HG02759 (cell line): ENCODE data around the gene ZNF850.
"Not testable (repeated sequence)": the region's sequence is repeated elsewhere in the genome, so short reads cannot be mapped to it uniquely, and the experiment has no call there.

Experiments used
- ATAC-seq: cut with Tn5 transposase; IDR thresholded peaks from one replicate; pipeline ENCODE4 v1.9.1; 2021; ENCODE audit warnings: mild to moderate bottlenecking, moderate library complexity; ENCODE audit not compliant: unreplicated experiment

The ZNF850 gene

DNA sequence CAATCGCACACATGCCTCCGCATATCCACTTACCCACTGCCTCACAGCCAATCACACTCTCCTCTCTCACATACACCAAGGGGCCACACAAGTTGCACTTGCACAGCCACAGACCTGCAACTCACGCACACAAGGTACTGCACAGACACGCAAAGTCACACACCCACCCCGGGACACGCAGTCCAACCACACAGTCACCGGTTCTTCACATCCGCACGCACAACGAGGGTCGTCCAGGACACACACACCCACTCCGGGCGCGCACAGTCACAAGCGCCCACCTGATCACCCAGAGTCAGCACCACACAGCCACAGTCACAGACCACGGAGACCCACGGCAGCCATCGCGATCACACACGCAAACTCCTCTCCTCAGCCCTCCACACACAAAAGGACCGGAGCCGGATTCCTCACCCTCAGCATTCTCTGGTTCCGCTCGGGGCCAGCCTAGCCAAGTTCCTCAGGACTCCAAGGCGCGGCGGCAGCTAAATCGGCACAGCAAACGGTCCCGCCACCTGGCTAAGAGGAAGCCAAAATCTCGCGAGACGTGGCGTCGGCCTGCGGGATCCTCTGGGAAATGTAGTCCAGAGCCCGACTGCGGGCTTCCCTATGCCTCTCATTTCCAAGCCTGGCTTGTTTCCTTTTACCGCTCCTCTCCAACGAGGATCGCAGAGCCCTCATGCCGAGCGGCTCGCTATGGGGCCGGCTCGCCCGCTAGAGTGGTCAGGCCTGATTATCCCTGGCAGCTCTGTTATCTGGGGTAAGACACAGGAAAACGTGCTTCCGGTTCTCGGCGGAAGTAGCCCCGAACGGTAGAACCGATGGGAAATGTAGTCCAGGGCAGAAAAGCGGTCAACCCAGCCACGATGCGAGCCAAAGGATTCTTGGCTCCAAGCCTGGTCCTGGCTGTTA lies at the start of gene ZNF850:
Gene ZNF850, minus strand, starts transcription at position 497 of the 912 bp plus-strand sequence. CDS start 10,201 bp downstream, outside the sequence.
- peak; percentile 96 for ATAC-seq

DNA sequence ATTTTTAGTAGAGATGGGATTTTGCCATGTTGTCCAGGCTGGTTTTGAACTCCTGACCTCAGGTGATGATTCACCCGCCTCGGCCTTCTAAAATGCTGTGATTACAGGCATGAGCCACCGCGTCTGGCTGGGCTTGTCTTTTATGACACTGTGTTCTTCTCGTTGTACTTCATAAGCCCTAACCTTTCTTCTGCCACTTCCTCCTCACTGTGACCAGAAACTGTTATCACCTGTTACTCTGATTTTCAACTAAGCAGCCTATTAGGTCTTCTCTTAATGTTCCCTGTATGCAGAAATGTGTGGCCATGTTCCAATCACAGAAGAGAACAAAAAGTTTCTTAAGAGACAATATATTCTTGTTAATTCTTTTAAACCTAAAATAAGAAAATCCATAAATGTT lies 49.2 kb upstream of the ZNF850 start:
- ATAC-seq = no peak

DNA sequence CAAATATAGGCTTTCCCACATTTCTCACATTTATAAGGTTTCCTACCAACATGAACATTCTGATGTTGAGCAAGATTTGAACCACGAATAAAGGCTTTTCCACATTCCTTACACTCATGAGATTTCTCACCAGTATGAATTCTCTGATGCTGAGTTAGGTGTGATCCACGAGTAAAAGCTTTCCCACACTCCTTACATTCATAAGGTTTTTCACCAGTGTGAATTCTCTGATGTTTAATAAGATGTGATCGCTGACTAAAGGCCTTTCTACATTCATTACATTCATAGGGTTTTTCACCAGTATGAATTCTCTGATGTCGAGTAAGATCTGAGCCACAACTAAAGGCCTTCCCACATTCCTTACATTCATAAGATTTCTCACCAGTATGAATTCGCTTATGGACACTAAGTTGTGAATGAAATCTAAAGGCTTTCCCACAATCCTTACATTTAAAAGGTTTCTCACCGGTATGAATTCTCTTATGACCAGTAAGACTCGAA lies 46.6 kb upstream of the ZNF850 start:
- ATAC-seq = no peak

DNA sequence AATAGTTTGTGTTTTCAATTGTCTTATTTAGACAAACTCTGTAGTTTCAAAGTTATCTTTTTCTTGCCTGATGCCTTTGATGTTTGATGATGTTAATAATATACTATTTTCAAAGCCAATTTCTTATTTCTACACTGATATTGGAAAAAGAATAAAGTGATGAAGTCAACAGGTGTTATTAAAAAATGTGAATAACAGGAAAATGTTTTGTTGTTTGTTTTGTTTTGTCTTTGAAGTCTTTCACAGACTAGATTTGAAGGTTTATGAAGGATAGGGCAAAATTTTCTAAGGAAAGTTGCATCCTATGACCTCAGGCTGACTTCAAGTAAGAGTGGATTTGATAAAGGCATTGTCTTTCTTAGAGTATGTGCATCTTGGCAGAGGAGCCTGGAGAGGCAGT lies 34.4 kb upstream of the ZNF850 start:
- no peak for ATAC-seq

DNA sequence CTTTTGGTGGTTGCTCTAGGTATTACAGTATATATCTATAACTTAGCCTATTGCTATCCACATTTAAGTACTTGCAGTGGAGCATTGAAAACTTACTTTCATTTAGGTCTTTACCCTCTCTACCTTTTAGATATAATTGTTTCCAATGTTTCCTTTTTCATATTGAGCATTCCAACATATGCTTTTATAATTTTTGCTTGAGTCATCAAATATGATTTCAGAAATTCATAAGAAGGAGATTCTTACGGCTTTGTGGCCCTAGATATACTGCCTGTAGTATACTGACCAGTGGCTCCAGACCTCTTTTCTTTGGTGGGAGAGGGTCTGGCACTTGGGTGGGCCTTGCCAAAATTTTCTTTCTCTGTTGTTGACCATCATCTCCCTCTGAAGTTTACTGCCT lies 32.8 kb upstream of the ZNF850 start:
- no peak for ATAC-seq

DNA sequence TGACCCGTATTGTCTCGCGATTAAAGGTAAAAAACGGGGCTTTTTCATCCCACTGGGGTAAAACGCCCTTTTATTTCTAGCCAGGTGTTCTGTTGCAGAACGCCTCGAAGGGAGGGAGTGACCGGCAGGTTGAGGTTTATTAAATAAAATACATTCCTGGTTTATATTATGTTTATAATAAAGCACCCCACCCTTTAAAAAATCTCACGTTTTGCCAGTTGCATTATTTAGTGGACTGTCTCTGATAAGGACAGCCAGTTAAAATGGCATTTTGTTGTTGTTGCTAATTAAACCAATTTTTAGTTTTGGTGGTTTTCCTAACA lies 25.1 kb upstream of the ZNF850 start:
- no peak for ATAC-seq

DNA sequence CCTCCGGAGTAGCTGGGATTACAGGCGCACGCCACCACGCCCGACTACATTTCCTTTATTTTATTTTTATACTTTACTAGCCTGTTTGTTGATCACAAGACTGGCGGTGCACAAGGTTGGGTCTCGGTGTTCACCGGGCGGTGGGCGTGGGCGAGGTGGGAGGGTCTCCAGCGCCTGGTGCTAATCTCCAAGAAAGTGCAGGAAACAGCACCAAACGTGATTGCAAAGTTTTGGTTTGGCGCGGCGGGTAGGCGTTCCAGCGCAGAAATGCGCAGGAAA lies 24.0 kb upstream of the ZNF850 start:
- no peak for ATAC-seq

DNA sequence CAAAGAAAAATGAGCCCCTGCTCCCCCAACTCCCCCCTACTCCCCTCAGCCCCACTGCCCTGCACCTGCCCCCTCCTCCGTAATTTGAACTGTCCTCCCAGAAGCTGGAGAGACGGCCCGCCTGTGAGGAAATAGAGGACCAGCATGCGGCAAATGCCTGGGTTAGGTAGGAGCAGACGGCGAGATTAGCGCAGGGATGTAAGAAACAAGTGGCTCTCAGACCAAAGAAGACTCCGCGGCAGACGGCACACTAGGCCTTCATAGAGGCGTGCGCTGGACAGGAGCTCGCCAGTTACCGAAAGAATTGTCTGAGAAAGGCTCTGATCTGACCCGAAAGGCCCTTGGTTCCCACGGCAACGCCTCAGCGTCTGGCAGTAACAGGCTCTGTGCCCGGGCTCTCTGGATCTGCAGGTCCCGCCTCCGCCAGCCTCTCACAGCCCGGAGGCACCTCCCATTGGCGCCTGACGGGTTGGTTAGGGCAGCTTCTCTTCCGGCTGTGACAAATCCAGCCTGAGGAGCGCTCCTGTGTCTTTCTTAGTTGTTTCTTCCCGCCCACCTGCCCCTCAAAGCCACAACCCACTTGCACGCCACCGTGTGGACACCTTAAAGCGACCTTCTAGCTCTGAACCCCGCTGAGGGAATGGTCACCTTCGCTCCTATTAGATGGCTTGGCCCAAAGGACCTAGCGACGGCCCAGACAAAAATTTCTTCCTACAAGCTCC lies 19.0 kb upstream of the ZNF850 start:
- not testable (repeated sequence) for ATAC-seq

DNA sequence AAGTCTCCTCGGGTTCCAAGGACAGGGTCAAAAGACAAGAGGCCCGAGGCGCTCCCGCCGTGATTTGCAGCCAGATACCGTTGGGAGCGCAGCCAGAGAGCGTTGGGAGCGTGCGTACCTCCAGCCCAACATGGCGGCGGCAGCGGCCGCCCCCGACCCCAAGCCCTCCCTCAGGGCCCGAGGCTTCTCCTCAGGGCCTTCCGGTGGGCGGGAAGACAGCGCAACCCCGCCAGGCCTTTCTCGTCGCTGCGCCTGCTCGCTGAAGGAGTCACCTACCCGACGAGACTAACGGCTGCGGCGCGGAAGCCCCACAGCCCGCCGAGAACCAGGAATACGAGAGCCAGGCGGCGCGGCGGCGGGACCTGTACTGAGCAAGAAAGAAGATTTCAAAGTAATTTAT lies 3.2 kb upstream of the ZNF850 start:
- no peak for ATAC-seq

DNA sequence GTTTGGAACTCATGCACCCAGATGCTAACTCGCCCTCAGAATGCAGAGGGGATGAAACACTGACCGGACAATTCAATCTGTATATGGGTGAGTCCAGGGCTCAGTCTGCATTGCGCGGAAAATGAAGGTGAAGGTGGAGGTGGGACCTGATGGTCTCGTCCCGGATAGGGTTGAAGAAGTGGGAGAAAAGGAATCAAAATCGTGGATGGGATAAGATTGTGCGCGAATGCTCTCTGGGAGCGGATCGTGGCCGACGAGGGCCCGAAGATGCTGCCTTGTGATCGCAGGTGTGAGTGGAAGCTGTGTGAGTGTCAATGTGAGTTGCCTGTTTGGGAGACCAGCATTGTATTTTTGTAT lies 594 bp upstream of the ZNF850 start:
- ATAC-seq = no peak

DNA sequence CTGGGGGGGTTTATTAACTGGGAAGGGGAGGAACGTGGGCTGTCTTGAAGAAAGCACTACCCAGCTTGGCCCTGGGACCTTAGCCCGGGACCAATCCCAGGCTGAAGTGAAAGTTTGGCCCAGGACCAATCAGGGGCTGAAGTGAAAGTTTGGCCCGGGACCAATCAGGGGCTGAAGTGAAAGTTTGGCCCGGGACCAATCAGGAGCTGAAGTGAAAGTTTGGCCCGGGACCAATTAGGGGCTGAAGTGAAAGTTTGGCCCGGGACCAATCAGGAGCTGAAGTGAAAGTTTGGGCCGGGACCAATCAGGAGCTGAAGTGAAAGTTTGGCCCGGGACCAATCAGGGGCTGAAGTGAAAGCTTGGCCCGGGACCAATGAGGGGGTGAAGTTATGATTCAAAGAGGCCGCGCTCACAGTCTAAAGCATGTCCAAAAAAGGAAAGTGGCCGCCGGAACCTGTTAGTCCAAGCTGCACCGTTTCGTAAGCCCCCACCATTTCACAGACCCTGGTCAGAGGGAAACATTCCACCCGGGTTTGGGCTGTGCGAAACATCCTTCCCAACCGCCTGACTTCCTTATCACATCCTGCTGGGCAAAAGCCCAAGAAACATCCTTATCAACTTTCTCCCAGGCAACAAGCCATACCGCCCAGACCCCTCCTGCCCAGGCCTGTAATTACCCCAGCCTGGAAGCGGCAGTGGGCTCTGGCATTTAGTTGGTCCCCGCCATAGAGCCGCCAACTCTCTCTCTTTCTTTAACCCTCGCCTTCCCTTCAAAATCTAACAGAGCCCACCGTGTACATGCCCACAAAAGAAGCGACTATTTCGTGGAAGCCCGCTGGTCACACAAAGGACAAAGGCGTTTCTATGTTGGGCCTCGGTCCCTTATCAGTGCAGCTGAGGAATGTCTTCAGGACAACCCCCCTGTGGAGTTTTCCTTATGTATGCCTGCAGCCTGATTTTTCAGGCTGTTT lies 1.1 kb downstream of the ZNF850 start:
- ATAC-seq = no peak

DNA sequence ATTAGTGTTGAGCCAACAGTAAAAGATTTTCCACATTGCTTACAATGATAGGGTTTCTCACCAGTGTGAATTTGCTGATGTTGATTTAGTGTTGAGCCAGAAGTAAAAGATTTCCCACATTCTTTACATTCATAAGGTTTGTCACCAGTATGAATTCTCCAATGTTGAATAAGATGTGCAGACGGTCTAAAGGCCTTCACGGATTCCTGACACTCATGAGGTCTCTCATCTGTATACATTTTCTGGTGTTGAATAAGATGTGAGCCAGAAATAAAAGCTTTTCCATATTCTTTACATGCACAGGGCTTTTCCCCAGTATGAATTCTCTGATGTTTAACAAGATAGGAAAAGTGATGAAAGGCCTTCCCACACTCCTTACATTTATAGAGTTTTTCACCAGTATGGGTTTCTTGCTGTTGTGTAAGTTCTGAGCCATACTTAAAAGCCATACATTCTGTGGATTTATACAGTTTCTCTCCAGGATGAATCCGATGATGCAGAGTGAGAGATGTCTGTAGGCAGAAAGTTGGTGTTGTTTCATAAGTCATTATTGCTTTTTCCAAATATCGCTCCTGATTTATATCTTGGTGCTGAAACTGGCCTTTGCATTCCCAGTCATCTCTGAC lies 22.4 kb downstream of the ZNF850 start:
- no peak for ATAC-seq

DNA sequence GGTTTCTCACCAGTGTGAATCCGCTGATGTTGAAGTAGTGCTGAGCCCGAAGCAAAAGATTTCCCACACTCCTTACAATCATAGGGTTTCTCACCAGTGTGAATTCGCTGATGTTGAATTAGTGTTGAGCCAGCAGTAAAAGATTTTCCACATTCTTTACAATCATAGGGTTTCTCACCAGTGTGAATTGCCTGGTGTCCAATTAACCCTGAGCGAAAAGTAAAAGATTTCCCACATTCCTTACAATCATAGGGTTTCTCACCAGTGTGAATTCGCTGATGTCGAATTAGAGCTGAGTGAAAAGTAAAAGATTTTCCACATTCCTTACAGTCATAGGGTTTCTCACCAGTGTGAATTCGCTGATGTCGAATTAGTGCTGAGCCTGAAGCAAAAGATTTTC lies 23.0 kb downstream of the ZNF850 start:
- not testable (repeated sequence) for ATAC-seq

DNA sequence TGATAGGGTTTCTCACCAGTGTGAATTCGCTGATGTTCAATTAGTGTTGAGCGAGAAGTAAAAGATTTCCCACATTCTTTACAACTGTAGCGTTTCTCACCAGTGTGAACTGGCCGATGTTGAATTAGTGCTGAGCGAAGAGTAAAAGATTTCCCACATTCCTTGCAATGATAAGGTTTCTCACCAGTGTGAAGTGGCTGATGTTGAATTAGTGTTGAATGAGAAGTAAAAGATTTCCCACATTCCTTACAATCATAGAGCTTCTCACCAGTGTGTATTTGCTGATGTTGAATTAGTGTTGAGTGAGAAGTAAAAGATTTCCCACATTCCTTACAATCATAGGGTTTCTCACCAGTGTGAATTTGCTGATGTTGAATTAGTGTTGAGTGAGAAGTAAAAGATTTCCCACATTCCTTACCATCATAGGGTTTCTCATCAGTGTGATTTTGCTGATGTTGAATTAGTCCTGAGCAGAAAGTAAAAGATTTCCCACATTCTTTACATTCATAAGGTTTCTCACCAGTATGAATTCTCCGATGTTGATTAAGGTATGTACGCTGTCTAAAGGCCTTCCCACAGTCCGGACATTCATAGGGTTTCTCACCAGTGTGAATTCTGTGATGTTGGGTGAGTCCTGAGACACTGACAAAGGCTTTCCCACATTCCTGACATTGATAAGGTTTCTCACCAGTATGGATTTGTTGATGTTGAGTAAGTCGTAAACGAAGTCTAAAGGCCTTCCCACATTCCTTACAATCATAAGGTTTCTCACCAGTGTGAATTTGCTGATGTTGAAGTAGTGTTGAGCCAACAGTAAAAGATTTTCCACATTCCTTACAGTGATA lies 24.0 kb downstream of the ZNF850 start:
- ATAC-seq = no peak

DNA sequence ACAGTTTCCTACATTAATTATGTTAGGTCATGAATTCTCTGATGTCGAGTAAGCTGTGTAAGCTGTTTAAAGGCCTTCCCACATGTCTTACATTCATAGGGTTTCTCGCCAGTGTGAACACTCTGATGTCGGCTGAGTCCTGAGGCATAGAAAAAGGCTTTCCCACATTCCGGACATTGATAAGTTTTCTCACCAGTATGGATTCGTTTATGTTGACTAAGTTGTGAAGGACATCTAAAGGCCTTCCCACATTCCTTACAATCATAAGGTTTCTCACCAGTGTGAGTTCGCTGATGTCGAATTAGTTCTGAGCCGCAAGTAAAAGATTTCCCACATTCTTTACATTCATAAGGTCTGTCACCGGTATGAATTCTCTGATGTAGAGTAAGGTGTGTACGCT lies 24.9 kb downstream of the ZNF850 start:
- no peak for ATAC-seq

DNA sequence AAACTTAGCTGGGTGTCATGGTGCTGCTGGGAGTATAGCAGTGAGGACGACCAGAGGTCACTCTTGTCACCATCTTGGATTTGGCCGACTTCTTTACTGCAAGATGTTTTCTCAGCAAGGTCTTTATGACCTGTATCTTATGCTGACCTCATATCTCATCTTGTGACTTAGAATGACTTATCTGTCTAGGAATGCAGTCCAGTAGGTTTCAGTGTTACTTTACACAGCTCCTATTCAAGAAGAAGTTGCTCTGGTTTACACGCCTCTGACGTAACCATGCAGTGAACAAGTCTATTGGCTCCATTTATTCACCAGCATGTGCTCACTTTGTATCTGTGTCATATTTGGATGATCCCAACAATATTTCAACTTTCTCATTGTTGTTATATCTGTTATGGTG lies 26.7 kb downstream of the ZNF850 start:
- no peak for ATAC-seq

DNA sequence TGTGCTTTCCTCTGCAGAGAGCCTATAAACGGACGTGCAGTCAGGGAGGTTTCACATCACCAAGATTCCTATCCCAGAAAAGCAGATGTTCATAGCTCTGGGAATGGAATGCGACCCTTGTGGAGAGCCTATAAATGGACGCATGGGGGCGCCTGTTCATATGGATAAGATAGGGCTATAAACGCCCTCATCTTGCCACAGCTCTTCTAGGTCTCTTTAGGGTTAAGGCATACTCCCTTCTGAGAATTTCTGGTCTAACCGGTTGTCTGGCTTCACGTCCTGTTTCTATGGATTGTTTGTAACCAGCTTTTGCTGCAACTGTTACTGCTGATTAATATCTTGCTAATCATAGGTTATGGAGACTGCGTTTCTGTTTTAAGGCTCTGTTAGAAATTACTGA lies 36.4 kb downstream of the ZNF850 start:
- not testable (repeated sequence) for ATAC-seq

DNA sequence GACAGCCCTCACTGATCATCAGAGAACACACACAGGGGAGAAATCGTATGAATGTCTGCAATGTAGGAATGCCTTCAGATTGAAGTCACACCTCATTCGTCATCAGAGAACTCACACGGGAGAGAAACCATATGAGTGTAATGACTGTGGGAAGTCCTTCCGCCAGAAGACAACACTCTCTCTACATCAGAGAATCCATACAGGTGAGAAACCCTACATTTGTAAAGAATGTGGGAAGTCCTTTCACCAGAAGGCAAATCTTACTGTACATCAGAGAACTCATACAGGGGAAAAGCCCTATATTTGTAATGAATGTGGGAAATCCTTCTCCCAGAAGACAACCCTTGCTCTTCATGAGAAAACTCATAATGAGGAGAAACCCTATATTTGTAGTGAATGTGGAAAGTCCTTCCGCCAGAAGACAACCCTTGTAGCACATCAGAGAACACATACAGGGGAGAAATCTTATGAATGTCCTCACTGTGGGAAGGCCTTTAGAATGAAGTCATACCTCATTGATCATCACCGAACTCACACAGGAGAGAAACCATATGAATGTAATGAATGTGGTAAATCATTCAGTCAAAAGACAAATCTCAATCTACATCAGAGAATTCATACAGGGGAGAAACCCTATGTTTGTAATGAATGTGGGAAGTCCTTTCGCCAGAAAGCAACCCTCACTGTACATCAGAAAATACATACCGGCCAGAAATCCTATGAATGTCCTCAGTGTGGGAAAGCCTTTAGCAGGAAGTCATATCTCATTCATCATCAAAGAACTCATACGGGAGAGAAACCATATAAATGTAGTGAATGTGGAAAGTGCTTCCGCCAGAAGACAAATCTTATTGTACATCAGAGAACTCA lies 52.7 kb downstream of the ZNF850 start:
- ATAC-seq = no peak

DNA sequence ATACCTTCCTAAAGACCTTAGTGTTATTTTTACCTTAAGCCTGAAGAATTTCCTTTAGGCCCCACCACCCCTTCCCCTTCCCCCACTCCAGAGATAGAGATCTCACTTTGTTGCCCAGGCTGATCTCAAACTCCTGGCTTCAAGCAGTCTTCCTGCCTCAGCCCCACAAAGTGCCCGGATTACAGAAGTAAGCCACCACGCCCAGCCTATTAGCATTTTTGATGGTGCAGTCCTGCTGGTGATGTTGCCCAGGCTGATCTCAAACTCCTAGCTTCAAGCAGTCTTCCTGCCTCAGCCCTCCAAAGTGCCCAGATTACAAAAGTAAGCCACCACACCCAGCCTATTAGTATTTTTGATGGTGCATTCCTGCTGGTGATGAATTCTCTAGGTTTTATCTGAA lies 63.2 kb downstream of the ZNF850 start:
- no peak for ATAC-seq
